GM15510 (cell line): ENCODE data around the gene DRG2.

ENCODE experiments used
- POLR2A ChIP-seq: IDR thresholded peaks from 3 replicates; pipeline ENCODE4 v1.6.1; 2011; ENCODE audit warnings: borderline replicate concordance; ENCODE audit not compliant: insufficient read length; ENCODE audit errors: extremely low read depth

Gene DRG2

GRCh38 chr17:18064053-18064452, 23.7 kb upstream of the DRG2 start:
- TF ChIP-seq POLR2A = no peak

DNA sequence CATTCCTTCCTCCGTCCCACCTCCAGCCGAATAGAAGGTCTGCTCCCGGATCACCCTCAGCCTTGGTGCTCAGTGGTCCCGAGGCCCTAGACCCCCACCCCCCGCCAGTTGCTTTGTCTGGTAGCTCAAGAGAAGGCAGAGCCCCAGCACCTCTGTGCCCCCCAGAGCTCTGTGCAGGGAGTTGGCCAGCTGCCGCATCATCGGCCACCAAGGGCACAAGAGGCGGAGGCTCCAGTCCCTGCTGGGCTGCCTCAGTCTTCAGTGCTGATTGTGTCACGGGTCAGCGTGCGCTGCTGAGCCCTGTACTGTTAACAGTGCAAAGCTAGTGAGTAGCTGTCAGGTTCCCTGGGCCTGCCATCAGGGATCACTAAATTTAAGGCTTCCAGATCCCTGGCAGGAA, 22.2 kb upstream of the DRG2 start:
- TF ChIP-seq POLR2A = no peak

GRCh38 chr17:18066866-18067265, 20.9 kb upstream of the DRG2 start:
- no peak for TF ChIP-seq POLR2A

GRCh38 chr17:18069101-18069500, 18.6 kb upstream of the DRG2 start:
- no peak for TF ChIP-seq POLR2A

DNA sequence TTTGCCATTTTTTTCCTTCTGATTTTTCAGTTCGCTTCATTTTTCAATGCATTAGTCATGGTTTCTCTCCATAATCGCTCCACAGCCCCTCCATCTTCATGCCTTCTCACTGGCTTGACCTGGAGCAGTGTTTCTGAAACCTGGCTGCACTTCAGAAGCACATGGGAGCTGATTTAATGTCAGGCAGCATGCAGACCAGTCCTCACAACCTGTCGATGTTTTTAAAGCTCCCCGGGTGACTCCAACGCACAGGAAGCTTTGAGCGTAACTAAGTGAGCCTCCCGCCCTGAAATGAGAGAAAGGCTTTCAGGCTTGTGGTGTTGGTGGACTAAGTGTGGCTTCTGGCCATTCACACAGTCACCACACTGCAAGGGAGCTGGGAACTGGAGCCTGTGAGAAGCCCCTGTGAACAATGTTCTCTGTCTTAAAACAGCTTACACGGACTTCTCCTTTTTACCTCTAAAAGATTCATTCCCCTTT, 16.8 kb upstream of the DRG2 start:
- TF ChIP-seq POLR2A = no peak

DNA sequence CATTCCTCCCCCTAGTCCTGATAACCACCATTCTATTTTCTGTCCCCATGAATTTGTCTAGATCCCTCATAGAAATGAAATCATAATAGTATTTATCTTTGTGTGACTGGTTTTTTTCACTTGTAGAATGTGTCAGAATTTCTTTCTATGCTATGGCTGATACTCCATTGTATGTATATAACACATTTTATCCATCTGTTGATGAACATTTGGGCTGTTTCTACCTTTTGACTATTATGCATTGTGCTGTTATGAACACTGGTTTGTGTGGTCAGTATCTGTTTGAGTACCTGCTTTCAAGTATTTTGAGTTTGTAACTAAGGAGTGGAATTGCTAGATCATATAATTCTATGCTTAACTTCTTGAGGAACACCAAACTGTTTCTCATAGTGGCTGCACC, 16.0 kb upstream of the DRG2 start:
- TF ChIP-seq POLR2A = no peak

DNA sequence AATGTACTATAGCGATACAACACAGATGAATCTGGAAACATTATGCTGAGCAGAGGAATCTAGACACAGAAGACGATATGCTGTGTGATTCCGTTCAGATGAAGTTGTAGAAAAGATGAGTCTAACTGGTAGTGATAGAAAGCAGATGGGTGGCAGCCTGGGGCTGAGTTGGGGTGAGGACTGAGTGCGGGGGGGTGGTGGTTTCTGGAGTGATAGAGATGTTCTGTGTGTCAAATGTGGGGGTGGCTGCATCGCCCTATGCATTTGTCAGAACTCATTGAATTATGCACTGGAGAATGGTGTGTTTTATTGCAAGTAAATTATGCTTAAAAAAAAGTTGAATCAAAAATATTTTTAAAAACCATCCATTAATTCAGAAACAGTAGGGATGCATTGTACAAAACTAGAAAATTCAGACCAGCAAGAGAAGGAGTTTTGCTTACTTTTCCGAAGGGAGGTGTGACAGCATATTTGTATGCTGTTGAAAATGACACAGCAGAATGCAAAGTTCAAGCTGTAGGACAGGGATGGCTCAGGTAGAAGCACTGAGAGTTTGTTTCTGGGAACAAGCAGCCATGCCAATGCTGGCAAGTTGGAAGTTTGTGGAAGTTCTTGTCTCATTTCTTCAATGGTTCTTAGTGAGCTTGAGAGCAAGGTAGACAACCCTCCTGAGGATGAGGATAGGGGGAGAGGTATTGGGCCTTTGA, 13.0 kb upstream of the DRG2 start:
- TF ChIP-seq POLR2A = no peak

DNA sequence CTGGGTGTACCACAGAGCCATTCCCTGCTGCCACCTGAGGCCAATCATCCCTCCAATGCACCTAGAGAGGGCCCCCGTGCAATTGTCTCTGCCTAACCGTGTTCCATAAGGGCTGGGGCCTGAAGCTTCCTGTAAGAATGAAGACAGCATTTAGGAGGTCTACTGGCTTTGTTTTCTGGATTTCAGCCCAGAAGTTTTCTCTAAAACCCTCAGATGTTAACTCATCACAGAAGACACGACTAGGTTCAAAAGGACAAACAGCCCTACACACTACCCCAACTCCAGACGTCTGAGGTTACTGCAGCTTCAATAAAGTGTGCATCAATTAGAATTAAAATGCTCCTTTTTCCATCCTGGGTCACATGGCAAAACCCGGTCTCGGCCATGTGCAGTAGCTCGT, 10.8 kb upstream of the DRG2 start:
- no peak for TF ChIP-seq POLR2A

DNA sequence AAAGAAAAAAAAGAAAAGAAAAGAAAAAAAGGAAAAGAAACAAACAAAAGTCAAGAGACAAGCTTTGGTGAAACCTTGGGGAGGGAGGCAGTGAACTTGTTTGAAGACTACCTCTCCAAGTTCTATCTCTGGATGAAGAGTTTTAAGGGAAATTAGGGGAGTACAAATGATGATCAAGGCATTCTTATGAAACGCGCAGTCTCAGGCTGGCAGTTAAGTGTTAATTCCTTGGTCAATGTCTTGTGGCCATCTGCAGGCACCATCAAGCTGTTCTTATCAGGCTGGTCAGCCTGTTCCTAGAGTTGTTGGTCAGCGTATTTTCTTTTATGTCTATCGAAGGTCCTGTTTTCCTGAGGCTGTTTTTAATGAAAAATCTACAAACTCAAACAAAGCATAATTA, 8.2 kb upstream of the DRG2 start:
- TF ChIP-seq POLR2A = no peak

- TF ChIP-seq POLR2A = no peak
These were observed 3.5 kb upstream of the DRG2 start for GRCh38 chr17:18084256-18084655.

DNA sequence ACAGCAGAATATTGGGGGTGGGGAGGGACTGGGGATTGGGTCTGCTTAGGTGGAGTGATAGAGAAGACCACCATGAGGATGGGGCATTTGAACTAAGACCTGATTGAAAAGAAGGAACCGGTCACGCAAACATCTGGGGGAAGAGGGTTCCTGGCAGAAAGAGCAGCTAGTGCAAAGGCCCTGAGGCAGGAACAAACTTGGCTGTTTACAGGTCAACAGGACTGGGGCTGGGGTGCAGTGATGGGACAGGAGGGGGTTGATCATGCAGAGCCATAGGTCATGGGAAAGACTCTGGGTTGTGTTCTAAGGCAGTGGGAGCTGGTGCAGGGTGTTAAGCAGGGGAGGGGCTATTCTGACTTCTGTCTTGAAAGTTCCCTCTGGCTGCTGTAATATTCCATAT, 1.9 kb downstream of the DRG2 start:
- TF ChIP-seq POLR2A = no peak

DNA sequence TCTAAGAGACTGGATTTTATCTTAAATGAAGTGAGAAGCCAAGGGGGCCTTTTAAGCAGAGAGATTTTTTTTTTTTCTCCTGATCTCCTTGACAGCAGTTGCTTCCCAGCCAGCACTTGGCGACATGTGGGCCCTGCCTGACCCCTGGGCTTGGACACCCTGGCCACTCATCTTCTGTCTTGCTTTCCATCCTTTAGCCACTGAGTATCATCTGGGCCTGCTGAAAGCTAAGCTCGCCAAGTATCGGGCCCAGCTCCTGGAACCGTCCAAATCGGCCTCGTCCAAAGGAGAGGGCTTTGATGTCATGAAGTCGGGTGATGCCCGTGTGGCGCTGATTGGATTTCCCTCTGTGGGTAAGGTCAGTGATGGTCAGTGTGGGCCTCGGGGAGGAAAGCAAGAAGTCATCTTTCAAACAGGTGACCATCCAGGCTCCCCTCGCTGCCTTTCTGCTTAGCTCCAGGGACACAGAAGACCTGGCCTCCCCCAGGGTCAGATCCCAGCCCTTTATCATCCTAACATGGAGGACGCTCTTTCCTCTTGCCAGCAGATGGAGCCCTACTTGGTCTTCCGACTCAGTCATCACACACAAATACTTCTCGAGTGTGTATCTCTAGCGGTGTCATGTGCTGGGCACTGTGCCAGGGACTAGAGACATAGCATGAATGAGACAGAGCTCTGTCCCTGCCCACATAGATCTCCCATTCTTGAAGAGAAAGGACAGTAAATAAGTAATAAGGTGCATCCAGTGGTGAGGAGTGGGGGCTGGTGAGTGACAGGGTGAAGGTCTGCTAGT, 6.1 kb downstream of the DRG2 start:
- TF ChIP-seq POLR2A = no peak

DNA sequence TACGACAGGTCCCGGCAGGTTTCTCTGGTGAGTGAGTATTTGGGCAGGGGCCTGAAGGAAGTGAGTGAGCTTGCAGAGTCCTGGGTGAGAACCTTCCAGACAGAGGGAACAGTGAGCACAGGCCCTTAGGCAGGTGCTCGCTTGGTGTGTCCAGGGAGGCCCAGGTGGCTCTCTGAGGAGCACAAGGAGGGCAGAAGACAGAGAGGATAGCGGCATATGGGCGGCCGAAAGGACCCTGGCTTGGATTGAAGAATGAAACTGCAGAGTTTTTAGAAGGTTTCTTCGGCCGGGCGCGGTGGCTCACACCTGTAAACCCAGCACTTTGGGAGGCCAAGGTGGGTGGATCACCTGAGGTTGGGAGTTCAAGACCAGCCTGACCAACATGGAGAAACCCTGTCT, 6.7 kb downstream of the DRG2 start:
- no peak for TF ChIP-seq POLR2A

- TF ChIP-seq POLR2A = no peak
These were observed 11.8 kb downstream of the DRG2 start for GRCh38 chr17:18099516-18099915.

- no peak for TF ChIP-seq POLR2A
These were observed 12.9 kb downstream of the DRG2 start for GRCh38 chr17:18100616-18101015.

- TF ChIP-seq POLR2A = no peak
These were observed 14.1 kb downstream of the DRG2 start for GRCh38 chr17:18101828-18102227.
